ENCODE data around the gene KCNJ15.

DNA sequence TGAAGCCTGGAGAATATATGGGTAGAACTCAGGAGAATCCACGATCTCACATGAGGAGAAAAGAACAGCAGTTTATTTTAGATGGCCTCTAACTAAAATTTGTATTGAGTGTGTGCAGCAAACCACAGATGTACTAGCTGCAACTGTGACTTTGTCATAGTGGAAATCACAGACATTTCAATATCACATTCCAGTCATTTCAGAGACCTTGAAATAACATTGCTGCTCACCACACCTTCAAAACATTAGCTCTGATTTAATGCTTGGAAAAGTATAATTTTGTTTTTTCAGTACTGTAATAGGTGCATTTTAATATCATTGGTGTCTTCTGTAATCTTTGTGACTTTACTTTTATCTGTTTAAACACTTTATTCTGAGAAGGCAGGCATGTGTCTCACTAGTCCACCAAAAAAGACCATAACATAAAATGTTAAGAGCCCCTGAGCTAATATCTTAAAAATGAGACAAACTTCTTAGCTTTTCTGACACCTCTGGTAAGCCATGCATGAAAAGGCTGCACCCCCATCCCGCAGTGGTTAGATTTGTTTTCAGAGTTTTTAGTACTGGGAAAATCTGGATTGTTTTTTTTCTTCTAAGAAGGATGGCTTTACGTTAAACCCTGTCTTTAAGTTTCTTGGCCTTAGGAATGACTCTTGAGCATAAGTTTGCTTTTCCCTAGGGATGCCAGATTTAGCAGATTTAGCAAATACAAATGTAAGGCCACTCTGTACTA is 30.1 kb downstream of the KCNJ15 start:
- TF ChIP-seq POLR2A (IDR thresholded peaks at IDR 0.05; ENCODE audit: low read depth, low read length) (no peak), POLR2AphosphoS5 (IDR thresholded peaks at IDR 0.05; ENCODE audit: low read depth, low read length) (no peak), TAF1 (IDR thresholded peaks at IDR 0.05; ENCODE audit: borderline replicate concordance, low read depth, low read length) (no peak)
